ENCODE results near the gene FBRS. TPM values are rescaled to one million over a fixed set of nuclear protein-coding genes. Genes with fewer than 3 reads are reported as not detected.
A peak's percentile ranks its signal among the peaks of the same experiment; 100 is the strongest.
"Not testable (repeated sequence)": the region's sequence is repeated elsewhere in the genome, so short reads cannot be mapped to it uniquely, and the experiment has no call there.

Gene FBRS
- total and polyA plus RNA-seq, 5 experiments from 2014 or later = 3.2 to 221 (median 8.0) TPM

- DNase-seq (no peak), ATAC-seq (no peak)
- no peaks in the 10 kb centered on the region for H3K36me3 Mint-ChIP-seq
- H3K27me3 Mint-ChIP-seq = no peaks in the 10 kb centered on the region
- H3K27ac Mint-ChIP-seq = no peak overlapping the region
- peaks cover 4 to 7% (median 4%) of the 10 kb centered on the region in 4 donors for H3K4me1 Mint-ChIP-seq
- no peak overlapping the region for H3K4me3 Mint-ChIP-seq
- no peaks in the 10 kb centered on the region for H3K9me3 Mint-ChIP-seq
- POLR2A ChIA-PET = interaction anchor here (0.7 to 1.1 kb wide), 3 partner anchors 11 to 70 kb away, joined by 3 to 5 read pairs (median 3); no protein-coding TSS in a partner anchor
Observed at GRCh38 chr16:30626236-30626635, 32.0 kb upstream of the FBRS start.

- no peaks in the 10 kb centered on the region for H3K36me3 Mint-ChIP-seq
Observed at GRCh38 chr16:30628628-30629540, 29.3 kb upstream of the FBRS start.

DNA sequence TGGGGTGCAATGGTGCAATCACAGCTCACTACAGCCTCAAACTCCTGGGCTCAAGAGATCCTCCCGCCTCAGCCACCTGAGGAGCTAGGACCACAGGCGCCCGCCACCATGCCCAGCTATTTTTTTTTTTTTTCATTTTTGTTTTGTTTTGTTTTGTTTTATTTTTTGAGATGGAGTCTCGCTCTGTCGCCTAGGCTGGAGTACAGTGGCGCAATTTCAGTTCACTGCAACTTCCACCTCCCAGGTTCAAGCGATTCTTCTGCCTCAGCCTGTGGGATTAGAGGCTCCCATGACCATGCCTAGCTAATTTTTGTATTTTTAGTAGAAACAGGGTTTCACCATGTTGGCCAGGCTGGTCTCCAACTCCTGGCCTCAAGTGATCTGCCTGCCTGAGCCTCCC lies 25.8 kb upstream of the FBRS start:
- H3K4me1 Mint-ChIP-seq = peaks cover 14 to 25% (median 22%) of the 10 kb centered on the region in 4 donors
- not testable (repeated sequence) for ATAC-seq, DNase-seq, H3K36me3 Mint-ChIP-seq, H3K27me3 Mint-ChIP-seq, H3K9me3 Mint-ChIP-seq
- peak overlapping the region in 1 of 10 donors; percentile 38 for H3K27ac Mint-ChIP-seq
- POLR2A ChIA-PET = interaction anchor here (0.6 to 3.6 kb wide), 6 partner anchors 12 to 751 kb away, joined by 3 to 21 read pairs (median 4); partner anchors contain the start of genes FBRS and ZNF764
- peak overlapping the region in 1 of 10 donors; percentile 14 for H3K4me3 Mint-ChIP-seq

More at GRCh38 chr16:30628628-30629540, 29.3 kb upstream of the FBRS start:
- peak; percentile 72 to 90 (median 81) for DNase-seq
- H3K27ac Mint-ChIP-seq = peak overlapping the region; percentile 9 to 93 (median 88)
- H3K27me3 Mint-ChIP-seq = no peaks in the 10 kb centered on the region
- H3K4me3 Mint-ChIP-seq = peak overlapping the region; percentile 30 to 84 (median 73)
- no peaks in the 10 kb centered on the region for H3K9me3 Mint-ChIP-seq
- H3K4me1 Mint-ChIP-seq = peaks cover 4 to 10% (median 7%) of the 10 kb centered on the region in 4 donors
- ATAC-seq = peak; percentile 92 to 95
- POLR2A ChIA-PET = interaction anchor here (0.8 to 1.4 kb wide), 7 partner anchors 12 to 85 kb away, joined by 3 to 6 read pairs (median 4); partner anchors contain the start of gene ZNF688

DNA sequence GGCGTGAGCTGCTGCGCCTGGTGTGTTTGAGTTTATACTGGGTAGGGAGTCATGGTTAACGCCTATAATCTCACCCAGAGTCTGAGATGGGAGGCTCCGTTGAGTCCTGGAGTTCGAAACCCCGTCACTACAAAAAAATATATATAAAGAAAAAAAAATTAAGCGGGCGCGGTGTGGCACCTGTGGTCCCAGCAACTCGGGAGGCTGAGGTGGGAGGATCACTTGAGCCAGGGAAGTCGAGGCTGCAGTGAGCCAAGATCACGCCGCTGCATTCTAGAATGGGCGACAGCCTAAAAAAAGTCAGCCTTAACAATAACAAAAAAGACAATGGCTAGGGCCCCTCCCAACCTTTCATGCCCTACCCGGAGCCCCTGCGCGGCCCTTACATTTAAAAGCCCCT lies 24.7 kb upstream of the FBRS start:
- Mint-ChIP-seq H3K4me1 (peaks cover 14 to 25% (median 22%) of the 10 kb centered on the region in 4 donors), H3K4me3 (peak overlapping the region; percentile 85 to 99 (median 94)), H3K9me3 (no peaks in the 10 kb centered on the region), H3K27me3 (no peaks in the 10 kb centered on the region), H3K27ac (peak overlapping the region; percentile 93 to 99 (median 98)), H3K36me3 (no peaks in the 10 kb centered on the region)
- no peak for ATAC-seq
- POLR2A ChIA-PET = interaction anchor here (0.5 to 3.6 kb wide), 15 partner anchors 17 to 546 kb away, joined by 3 to 21 read pairs (median 5); partner anchors contain the start of genes DCTPP1, FBRS, FUS and PRR14
- no peak for DNase-seq

DNA sequence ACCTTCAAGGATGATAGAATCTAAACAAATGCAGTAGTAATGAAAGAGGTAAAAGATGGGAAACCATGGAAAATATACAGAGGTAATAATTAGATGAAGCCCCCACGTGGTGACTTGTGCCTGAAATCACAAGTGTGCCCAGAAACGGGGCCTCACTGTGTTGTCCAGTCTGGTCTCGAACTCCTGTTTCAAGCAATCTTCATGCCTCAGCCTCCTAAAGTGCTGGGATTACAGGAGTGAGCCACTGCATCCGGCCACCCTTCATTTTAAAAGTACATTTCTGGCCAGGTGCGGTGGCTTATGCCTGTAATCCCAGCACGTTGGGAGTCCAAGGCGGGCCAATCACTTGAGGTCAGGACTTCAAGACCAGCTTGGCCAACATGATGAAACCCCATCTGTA lies 21.6 kb upstream of the FBRS start:
- H3K4me1 Mint-ChIP-seq = peaks cover 10 to 21% (median 17%) of the 10 kb centered on the region in 4 donors
- DNase-seq = no peak
- POLR2A ChIA-PET = interaction anchor here (0.5 to 1.3 kb wide), 7 partner anchors 9 to 161 kb away, joined by 3 to 6 read pairs (median 5); partner anchors contain the start of genes FBRS and ZNF688
- no peaks in the 10 kb centered on the region for H3K27me3 Mint-ChIP-seq
- H3K9me3 Mint-ChIP-seq = no peaks in the 10 kb centered on the region
- H3K36me3 Mint-ChIP-seq = no peaks in the 10 kb centered on the region
- H3K27ac Mint-ChIP-seq = peak overlapping the region in 1 of 10 donors; percentile 54
- ATAC-seq = no peak
- no peak overlapping the region for H3K4me3 Mint-ChIP-seq

DNA sequence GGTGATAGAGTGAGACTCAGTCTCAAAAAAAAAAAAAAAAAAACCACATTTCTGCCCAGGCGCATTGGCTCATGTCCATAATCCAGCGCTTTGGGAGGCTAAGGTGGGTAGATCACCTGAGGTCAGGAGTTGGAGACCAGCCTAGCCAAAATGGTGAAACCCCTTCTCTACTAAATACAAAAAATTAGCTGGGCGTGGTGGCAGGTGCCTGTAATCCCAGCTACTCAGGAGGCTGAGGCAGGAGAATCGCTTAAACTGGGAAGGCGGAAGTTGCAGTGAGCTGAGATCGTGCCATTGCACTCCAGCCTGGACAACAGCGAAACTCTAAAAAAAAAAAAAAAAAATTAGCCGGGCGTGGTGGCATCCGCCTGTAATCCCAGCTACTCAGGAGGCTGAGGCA lies 21.1 kb upstream of the FBRS start:
- not testable (repeated sequence) for H3K9me3 Mint-ChIP-seq, H3K36me3 Mint-ChIP-seq, H3K27me3 Mint-ChIP-seq, H3K27ac Mint-ChIP-seq, H3K4me3 Mint-ChIP-seq, DNase-seq, ATAC-seq
- peaks cover 10 to 21% (median 17%) of the 10 kb centered on the region in 4 donors for H3K4me1 Mint-ChIP-seq
- POLR2A ChIA-PET = interaction anchor here (0.6 to 1.3 kb wide), 6 partner anchors 8 to 162 kb away, joined by 3 to 6 read pairs (median 4); partner anchors contain the start of gene ZNF688

GRCh38 chr16:30637944-30638343 lies 20.3 kb upstream of the FBRS start:
- peak in 2 of 10 donors; percentile 14 to 27 for DNase-seq
- Mint-ChIP-seq H3K9me3 (no peaks in the 10 kb centered on the region), H3K27me3 (no peaks in the 10 kb centered on the region), H3K27ac (peak overlapping the region in 3 of 10 donors; percentile 22 to 77 (median 60)), H3K4me1 (peaks cover 10 to 21% (median 17%) of the 10 kb centered on the region in 4 donors), H3K36me3 (no peaks in the 10 kb centered on the region), H3K4me3 (no peak overlapping the region)
- POLR2A ChIA-PET = interaction anchor here (0.7 kb wide), 1 partner anchor 108 kb away, joined by 3 read pairs; no protein-coding TSS in a partner anchor
- no peak for ATAC-seq

DNA sequence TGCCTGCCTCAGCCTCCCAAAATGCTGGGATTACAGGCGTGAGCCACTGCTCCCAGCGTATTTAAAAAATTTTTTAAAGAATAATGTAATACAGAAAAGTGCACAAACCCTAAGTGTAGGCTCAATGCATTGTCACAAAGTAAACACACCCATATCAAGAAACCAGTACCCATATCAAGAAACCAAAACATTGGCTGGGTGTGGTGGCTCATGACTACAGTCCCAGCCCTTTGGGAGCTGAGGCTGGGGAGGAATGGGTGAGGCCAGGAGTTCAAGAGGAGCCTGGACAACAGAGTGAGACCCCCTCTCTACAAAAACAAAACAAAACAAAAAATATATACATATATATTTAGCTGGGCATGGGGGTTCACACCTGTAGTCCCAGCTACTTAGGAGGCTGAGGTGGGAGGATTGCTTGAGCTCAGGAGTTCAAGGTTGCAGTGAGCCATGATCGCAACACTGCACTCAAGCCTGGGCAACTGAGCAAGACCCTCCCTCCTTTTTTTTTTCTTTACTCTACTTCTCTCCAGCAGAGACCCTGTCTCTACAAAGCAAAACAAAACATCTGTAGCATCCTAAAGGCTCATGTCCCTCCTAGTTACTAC lies 16.8 kb upstream of the FBRS start:
- DNase-seq = no peak
- Mint-ChIP-seq H3K4me3 (no peak overlapping the region), H3K27ac (no peak overlapping the region), H3K4me1 (no peaks in the 10 kb centered on the region), H3K9me3 (no peaks in the 10 kb centered on the region), H3K27me3 (peaks cover 0 to 1% (median 0%) of the 10 kb centered on the region in 5 donors), H3K36me3 (no peaks in the 10 kb centered on the region)
- ATAC-seq = no peak
- POLR2A ChIA-PET = interaction anchor here (0.6 kb wide), 1 partner anchor 54 kb away, joined by 3 read pairs; no protein-coding TSS in a partner anchor

GRCh38 chr16:30644334-30644830 lies 13.8 kb upstream of the FBRS start:
- Mint-ChIP-seq H3K4me1 (peaks cover 0 to 4% (median under 1%) of the 10 kb centered on the region in 4 donors), H3K9me3 (no peaks in the 10 kb centered on the region), H3K4me3 (no peak overlapping the region), H3K27me3 (peaks cover 0 to 1% (median 0%) of the 10 kb centered on the region in 5 donors), H3K36me3 (no peaks in the 10 kb centered on the region), H3K27ac (no peak overlapping the region)
- DNase-seq (no peak), ATAC-seq (no peak)
- POLR2A ChIA-PET = interaction anchor here (0.6 to 1.0 kb wide), 5 partner anchors 12 to 636 kb away, joined by 3 to 6 read pairs (median 4); partner anchors contain the start of gene ZNF764

DNA sequence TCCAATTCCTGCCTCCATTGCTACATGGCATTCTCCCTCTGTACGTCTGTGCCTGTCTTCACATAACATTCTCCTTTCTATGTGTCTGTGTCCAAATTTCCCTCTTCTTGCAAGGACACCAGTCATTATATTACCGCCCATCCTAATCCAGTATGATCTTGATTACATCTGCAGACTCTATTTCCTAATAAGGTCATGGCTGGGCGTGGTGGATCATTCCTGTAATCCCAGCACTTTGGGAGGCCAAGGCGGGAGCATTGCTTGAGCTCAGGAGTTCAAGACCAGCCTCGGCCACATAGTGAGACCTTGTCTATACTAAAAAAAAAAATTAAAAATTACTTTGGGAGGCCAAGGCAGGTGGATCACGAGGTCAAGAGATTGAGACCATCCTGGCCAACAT lies 12.5 kb upstream of the FBRS start:
- DNase-seq (no peak), ATAC-seq (no peak)
- no peak overlapping the region for H3K4me3 Mint-ChIP-seq
- no peaks in the 10 kb centered on the region for H3K36me3 Mint-ChIP-seq
- H3K9me3 Mint-ChIP-seq = no peaks in the 10 kb centered on the region
- H3K27me3 Mint-ChIP-seq = peaks cover 0 to 1% (median 0%) of the 10 kb centered on the region in 5 donors
- POLR2A ChIA-PET = interaction anchor here (0.6 kb wide), 1 partner anchor 9 kb away, joined by 5 read pairs; no protein-coding TSS in a partner anchor
- peaks cover 2 to 15% (median 13%) of the 10 kb centered on the region in 4 donors for H3K4me1 Mint-ChIP-seq
- H3K27ac Mint-ChIP-seq = no peak overlapping the region

DNA sequence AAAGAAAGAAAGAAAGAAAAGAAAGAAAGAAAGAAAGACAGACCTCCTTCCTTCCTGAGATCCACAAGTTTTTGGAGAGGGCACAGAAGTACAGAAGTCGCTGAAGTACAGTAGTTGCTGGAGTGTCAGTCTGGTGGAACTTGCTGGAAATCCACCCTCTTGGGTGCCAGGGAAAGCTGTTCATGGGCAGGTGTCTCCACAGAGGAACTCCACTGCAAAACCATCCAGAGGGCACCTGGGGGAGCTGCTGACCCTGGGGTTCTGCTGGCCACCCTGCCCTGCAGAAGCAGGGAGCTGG lies 11.0 kb upstream of the FBRS start:
- DNase-seq (no peak), ATAC-seq (no peak)
- Mint-ChIP-seq H3K4me1 (peaks cover 8 to 25% (median 21%) of the 10 kb centered on the region in 4 donors), H3K36me3 (peaks cover 0 to 2% (median 0%) of the 10 kb centered on the region in 3 donors), H3K4me3 (peak overlapping the region in 1 of 10 donors; percentile 34), H3K27me3 (peaks cover 0 to 1% (median 0%) of the 10 kb centered on the region in 5 donors), H3K9me3 (no peaks in the 10 kb centered on the region), H3K27ac (no peak overlapping the region)
- POLR2A ChIA-PET = interaction anchor here (0.7 kb wide), 1 partner anchor 77 kb away, joined by 7 read pairs; no protein-coding TSS in a partner anchor
